Measurements from ENCODE around the gene NFKBIE. TPM values are rescaled to one million over a fixed set of nuclear protein-coding genes. Genes with fewer than 3 reads are reported as not detected.

NFKBIE gene
- total RNA-seq, 1 donor from 2014 or later: 7.8 TPM

GRCh38 chr6:44272999-44273566 lies 7.7 kb upstream of the NFKBIE start:
- DNase-seq (ENCODE audit: low read depth): no peak

DNA sequence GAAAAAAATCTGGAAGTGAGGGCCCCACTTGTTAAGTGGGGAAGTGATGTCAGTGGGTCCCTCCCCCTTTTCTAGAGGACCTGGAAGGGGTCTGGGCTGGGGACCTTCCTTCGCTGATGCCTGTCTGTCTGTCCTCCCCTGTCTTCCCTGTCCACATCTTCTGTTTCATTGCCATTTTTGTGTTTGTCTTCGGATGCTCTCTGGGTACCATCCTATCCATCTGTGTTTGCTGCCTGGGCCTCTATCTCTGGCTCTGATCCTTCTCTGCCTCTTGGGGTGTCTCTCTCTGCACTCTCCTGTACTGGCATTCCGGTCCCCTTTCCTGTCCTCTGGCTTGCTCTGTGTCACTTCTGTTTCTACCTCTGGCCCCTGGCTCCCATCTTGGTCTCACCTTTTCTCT lies 7.2 kb upstream of the NFKBIE start:
- DNase-seq (ENCODE audit: low read depth): no peak

DNA sequence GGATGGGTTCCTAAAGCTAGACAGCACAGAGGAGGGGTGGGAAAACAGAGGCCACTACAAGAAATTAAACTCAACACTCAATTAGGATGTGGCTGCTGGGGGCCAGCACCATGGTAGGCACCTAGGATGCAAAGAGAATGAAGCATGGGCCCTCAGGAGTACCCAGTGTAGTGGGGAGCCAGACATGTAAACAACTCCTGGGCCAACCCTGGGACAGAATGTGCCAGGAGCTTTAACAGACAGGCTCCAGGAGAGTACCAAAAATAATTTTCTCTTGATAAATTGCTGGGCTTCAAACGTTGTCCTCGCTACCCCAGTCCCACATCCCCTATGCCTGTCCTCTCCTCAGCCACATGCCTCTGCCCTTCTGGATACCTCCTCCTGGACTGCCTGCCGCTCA lies 6.6 kb upstream of the NFKBIE start:
- DNase-seq (ENCODE audit: low read depth): no peak

- DNase-seq (ENCODE audit: low read depth): no peak
Measured at GRCh38 chr6:44271406-44271723, 6.0 kb upstream of the NFKBIE start.

DNA sequence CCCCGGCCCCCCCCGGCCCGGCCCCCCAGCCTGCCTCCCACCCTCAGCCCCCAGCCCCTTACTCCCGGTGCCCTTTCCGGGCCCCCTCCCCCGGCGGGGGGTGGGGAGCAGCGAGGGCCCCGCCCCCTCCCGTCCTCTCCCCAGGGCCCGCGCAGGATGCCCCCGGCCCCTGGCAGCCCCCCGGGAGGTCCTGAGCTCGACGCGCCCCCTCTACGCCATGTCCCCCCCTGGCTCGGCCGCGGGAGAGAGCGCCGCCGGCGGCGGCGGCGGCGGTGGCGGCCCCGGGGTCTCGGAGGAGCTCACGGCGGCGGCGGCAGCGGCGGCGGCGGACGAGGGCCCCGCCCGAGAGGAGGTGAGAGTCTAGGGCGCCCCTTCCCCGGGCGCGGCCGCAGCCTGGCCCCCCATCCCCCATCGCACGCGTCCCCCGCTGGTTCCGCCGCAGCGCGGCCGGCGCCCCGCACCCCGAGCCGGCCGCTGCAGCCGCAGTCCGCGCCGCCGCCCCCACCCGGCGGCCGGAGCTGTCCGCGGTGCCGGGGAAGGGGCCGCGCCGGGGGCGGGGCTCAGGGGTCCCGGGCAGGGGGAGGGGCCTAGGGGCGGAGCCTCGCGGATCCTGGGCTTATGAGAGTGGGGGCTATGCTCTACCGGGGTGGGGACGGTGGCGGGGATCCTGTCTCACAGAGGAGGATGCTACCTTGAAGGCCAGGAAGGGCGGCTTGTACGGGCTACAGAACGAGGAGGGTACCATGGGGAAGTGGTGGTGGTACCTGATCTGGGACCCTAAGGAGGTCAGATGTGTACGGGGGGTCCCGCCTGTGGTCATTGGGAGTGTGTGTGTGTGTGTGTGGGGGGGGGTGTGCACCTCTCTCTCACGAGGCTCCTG lies 5.4 kb upstream of the NFKBIE start:
- DNase-seq (ENCODE audit: low read depth): no peak

GRCh38 chr6:44269921-44270525 lies 4.7 kb upstream of the NFKBIE start, which contains the start of gene TMEM151B:
Gene TMEM151B (plus strand): TSS chr6:44270450. CDS start chr6:44270743, 293 bp downstream.
- no peak for DNase-seq (ENCODE audit: low read depth)

DNA sequence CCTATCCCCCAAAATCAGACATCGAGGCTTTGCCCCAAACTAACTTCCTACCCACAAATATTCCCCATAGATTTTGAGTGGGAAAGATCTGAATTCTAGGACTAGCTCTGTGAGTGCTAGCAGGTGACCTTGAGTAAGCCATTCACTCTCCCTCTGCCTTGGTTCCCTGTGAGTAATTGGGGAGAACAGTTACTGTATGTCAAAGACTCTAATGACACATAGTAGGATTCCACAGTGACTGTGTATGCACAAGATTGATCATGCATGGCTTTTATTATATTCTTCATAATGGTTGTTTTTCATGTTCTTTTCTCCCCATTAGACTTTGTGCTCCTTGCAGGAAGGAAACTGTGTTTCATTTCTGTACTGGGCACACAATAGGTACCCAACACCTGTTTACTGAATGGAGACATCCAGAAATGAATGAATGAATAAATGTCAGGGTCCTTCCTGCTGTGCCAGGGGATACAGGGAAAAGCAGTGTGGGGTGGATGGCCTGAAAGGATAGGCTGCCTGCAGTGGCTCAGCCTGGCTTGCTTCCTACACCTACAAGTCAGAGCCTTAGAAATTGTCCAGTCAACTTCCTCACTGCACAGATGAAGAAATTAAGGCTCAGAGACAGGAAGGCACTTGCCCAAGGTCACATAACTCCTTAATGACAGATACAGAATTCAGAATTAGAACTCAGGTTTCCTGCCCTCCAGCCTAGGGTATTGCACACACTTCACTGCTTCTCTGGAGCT lies 4.0 kb upstream of the NFKBIE start:
- no peak for DNase-seq (ENCODE audit: low read depth)

DNA sequence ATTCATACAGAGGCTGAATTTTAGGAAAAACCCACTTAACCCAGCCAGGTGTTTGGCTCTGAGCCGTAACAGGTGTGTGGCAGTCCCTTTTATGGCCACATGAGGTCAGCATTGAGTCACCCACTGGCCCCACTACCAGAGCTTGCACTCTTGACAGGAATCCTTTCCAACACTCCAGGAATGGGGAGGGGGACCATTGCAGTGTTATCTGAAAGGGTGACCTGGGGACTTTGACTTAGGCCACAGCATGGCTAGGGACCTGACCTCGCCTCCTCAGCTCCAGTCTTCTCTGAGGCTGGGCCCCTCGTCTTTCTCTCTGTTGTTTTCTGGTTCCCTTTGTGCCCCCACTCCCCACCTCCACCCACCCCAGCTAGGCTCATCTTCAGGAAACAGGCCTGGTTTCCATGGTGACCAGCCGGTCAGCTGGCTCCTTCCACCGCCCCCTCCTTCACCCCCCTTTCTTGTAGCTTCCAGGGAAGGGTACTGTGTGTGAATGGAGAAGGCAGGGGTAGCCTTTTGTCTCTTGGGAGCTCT lies 2.8 kb upstream of the NFKBIE start:
- peak; percentile 61 for DNase-seq (ENCODE audit: low read depth)

GRCh38 chr6:44267252-44267651 lies 1.9 kb upstream of the NFKBIE start:
- no peak for DNase-seq (ENCODE audit: low read depth)

DNA sequence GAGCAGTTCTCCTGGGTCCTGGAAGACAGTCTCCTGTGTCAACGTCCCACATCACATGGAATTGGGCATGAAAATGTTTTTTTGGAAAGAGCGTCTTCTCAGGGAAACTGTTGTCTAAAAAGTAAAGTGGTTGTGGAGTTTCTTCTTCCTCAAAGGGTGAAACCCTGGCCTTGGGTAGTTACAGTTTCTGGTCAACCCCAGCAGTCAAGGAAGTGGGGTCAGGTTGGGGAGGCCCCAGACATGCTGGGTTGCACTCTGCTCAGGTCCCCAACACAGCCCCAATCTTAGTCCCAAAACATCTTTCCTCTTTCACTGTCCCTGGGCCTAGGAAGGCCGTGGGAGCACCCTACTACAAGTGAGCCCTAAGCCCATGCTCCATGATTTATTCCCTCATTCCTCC lies 996 bp upstream of the NFKBIE start:
- DNase-seq (ENCODE audit: low read depth): no peak

DNA sequence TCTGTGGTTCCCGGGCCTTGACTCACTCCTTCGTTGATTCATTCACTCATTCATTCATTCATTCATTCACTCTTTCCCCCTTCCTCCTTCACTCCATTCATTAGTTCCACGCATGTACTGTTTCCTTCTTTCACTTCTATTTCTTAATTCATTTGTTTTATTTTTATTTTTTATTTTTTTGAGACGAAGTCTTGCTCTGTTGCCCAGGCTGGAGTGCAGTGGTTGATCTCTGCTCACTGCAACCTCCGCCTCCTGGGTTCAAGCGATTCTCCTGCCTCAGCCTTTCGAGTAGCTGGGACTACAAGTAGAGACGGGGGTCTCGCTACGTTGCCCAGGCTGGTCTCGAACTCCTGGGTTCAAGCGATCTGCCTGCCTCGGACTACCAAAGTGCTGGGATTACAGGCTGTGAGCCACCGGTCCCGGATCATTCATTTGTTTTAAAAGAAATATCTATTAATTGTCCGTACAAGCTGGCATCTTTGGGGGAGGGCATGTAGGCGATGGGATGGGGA lies 427 bp upstream of the NFKBIE start:
- DNase-seq (ENCODE audit: low read depth): no peak

DNA sequence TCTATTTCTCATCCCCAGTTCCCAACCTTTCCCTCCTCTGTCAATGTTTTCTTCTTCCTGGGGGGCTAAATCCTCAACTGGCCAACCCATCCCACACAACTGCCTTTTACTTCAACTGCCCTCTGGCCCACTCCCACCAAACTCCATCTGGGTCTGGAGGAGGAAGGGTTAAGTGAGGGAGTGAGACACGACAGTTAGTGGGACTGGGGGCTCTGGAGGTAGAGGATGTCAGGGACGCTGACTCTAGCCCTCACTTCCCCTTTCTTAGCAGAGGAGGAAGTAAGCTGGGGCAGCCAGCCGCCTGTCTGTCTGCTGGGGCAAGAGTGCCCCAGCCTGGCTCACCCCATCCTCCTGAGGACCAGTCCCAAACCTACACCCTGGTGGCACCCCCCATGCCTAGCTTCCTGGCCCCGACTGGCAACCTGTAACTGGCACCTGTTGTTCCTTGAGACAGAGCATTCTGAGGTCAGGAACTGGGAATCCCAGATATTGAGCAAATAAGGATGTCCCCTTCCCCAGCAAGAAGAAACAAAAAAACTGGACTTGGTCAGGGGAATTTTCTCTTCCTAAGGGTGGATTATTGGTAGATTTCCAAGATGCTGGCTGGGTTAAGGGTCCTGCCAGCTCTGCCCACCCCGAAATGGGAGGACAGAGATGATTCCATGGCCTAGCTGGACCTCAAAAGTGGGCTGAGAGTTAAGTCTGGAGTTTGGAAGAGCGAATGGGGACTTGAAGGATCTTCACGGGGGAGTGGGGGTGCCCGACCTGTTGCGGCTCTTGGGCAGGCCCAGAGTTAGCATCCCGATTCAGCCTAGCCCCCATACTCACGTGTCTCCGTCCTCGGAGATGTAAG lies 971 bp downstream of the NFKBIE start:
- DNase-seq (ENCODE audit: low read depth): no peak

DNA sequence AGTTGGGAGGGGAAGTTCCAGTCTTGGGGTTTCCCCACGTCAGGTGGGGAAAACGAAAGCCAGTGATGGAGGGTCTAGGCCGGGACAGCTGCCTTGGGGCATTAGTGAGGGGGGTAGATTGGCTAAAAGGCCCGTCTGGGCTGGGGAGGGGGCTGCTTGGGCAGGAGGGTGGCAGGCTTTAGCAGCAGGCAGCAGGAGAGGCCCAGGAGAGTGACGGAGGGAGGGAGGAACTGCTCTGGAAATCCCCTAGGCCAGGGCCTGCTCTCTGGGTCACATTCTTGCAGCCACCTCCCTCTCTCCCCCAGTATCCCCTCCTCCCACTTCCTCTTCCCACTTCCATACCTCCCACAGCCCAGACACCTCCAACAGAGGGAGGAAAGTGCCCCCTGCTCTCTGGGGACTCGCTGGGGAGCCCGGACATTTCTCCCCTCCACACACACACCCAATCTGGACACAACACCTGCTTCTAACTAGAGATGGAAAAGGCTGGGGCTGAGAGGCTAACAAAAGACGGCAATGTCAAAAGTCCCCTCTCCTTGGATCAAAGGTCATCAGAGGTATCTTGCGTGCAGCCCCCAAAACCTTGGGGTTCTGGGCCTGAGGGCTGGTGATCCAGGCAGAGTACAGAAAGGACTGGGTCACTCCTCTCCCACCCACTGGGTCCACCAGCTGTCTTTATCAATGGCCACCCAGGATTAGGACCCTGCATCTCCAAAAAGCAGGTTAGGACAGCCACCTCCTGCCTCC lies 1.8 kb downstream of the NFKBIE start:
- no peak for DNase-seq (ENCODE audit: low read depth)

GRCh38 chr6:44262467-44263353 lies 2.6 kb downstream of the NFKBIE start:
- DNase-seq (ENCODE audit: low read depth): no peak

DNA sequence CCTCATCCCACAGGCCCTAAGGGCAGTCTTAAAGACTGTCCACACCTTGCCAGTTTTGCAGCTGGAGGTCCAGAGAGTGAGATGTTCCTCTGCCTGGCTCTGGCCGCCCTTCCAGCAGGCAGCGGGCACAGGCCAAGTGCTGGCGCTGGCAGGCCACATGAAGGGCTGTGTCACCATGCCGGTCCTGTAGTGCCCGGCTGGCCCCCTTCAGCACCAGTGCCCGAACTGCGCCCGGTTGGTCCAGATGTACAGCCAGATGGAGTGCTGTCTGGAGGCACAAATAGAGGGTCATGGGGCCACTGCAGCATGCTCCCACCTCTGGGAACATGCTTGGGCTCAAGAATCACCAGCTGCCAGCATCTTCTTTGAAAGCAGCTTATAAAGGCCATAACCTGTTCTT lies 3.8 kb downstream of the NFKBIE start:
- no peak for DNase-seq (ENCODE audit: low read depth)

GRCh38 chr6:44260451-44261297 lies 4.7 kb downstream of the NFKBIE start:
- no peak for DNase-seq (ENCODE audit: low read depth)

GRCh38 chr6:44260011-44260410 lies 5.3 kb downstream of the NFKBIE start:
- no peak for DNase-seq (ENCODE audit: low read depth)

DNA sequence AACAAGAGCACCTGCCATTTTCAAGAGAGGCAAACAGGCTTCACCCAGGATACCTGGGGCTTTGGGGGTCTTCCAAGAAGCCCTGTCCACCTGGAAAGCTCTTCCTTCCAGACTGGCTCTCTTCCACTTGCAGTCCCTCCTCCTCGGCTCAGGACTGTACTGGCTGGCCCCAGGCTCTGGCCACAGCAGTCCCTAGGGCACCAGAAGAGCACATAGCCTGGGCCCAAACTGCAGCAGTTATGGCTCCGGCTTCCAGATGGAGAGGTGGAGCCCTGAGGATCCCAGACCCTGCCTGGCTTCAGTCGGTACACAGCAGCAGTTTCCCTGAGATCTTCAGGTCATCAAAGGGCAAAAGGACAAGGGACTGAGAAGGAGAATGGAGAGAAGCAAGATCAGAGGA lies 6.4 kb downstream of the NFKBIE start:
- DNase-seq (ENCODE audit: low read depth): no peak
